ENCODE results near the gene TMEM219. TPM values are rescaled to one million over a fixed set of nuclear protein-coding genes. Genes with fewer than 3 reads are reported as not detected.
A peak's percentile ranks its signal among the peaks of the same experiment; 100 is the strongest.

TMEM219 gene
- total and polyA plus RNA-seq, 2 donors (not counting 3 experiments of a cell fraction or from before 2014, with no cell fraction given) = 110 to 182 TPM

DNA sequence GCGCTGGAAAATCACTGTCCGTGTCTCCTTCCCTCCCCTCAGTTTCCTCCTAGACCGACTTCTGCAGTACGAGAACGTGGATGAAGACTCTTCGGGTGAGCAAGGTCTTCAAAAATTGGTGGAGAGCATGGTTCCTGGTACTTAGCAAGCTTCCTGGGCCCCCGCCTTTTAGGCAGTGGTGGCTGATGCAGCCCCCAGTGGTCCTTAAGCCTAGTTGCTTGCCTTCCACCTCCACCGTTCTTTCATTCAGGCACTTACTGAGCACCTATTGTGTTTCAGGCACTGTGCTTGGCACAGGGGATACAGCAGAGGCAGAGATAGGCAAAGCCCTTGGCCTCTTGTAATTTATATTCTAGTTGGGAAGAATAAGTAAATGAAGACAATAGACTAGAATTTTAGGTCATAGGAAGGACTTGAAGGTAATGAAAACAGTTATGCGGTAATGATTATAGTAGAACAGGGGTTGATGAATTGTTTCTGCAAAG, 34.9 kb downstream of the TMEM219 start:
- peak overlapping the region; percentile 84 for H3K4me2 ChIP-seq (ENCODE audit: insufficient read depth, low read length)
- no peak for TF ChIP-seq JUN (IDR thresholded peaks at IDR 0.05; ENCODE audit: borderline replicate concordance, insufficient read depth, insufficient read length, low read depth)
- TF ChIP-seq, protein P1, sequence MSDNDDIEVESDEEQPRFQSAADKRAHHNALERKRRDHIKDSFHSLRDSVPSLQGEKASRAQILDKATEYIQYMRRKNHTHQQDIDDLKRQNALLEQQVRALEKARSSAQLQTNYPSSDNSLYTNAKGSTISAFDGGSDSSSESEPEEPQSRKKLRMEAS (IDR thresholded peaks at IDR 0.05; ENCODE audit: insufficient read depth, insufficient read length) = no peak
- no peak for TF ChIP-seq POLR2AphosphoS5 (IDR thresholded peaks at IDR 0.05; ENCODE audit: insufficient read depth, low read depth, low read length)
- TF ChIP-seq EZH2 (IDR thresholded peaks at IDR 0.05; ENCODE audit: borderline replicate concordance, low read depth, low read length, severe bottlenecking) = no peak
- no peak for TF ChIP-seq POLR2A (IDR thresholded peaks at IDR 0.05; ENCODE audit: low read depth, low read length)
- TF ChIP-seq MYC (IDR thresholded peaks at IDR 0.05; ENCODE audit: low read depth, low read length) = no peak
- TF ChIP-seq, protein P2, sequence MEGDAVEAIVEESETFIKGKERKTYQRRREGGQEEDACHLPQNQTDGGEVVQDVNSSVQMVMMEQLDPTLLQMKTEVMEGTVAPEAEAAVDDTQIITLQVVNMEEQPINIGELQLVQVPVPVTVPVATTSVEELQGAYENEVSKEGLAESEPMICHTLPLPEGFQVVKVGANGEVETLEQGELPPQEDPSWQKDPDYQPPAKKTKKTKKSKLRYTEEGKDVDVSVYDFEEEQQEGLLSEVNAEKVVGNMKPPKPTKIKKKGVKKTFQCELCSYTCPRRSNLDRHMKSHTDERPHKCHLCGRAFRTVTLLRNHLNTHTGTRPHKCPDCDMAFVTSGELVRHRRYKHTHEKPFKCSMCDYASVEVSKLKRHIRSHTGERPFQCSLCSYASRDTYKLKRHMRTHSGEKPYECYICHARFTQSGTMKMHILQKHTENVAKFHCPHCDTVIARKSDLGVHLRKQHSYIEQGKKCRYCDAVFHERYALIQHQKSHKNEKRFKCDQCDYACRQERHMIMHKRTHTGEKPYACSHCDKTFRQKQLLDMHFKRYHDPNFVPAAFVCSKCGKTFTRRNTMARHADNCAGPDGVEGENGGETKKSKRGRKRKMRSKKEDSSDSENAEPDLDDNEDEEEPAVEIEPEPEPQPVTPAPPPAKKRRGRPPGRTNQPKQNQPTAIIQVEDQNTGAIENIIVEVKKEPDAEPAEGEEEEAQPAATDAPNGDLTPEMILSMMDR (IDR thresholded peaks at IDR 0.05; ENCODE audit: extremely low read depth in 1 of 2, insufficient read depth in 1 of 2, low read depth in 1 of 2, low read length in 2 of 2) = no peak
- no peak for TF ChIP-seq FOS (IDR thresholded peaks at IDR 0.05; ENCODE audit: borderline replicate concordance, insufficient read depth, low read length)
- TF ChIP-seq GATA2 (IDR thresholded peaks at IDR 0.05; ENCODE audit: insufficient read depth, insufficient read length, low read depth, low read length) = no peak
- dilution Hi-C loops (cut with MboI; ENCODE audit: extremely low pct_ligation_motif_present, low sequenced_read_pairs) (loop anchor here (10.0 kb wide), 1 partner anchor 192 kb away; the partner anchor contains the start of gene MAZ), intact Hi-C loops (cut with micrococcal nuclease) (loop anchor here (1.0 to 2.0 kb wide), 4 partner anchors 8 to 186 kb away; partner anchors contain the start of genes CDIPT and TAOK2)
- no peaks in the 10 kb centered on the region for H4K20me1 ChIP-seq (replicated peaks; ENCODE audit: control insufficient read depth, extremely low read depth, insufficient read depth, low read length)
- DNase-seq (ENCODE audit: low read depth, low spot score) = peak; percentile 28
- H2AFZ ChIP-seq (ENCODE audit: low read depth, low read length) = peak overlapping the region; percentile 59
- H3K4me1 ChIP-seq (ENCODE audit: control insufficient read depth, extremely low read depth, insufficient read depth, low read length) = peaks cover 22% of the 10 kb centered on the region
- H3K4me3 ChIP-seq (replicated peaks in 1 of 3; ENCODE audit: insufficient read depth in 1 of 3, low read depth in 1 of 3, low read length in 3 of 3) = peak overlapping the region; percentile 70 to 81 (median 73)
- ChIA-PET CTCF (interaction anchor here (0.9 to 1.6 kb wide), 3 partner anchors 9 to 23 kb away, joined by 3 to 5 read pairs (median 4); partner anchors contain the start of gene TAOK2), POLR2A (no interaction called here)
- peak overlapping the region; percentile 81 for H3K9ac ChIP-seq (replicated peaks; ENCODE audit: extremely low read depth, insufficient read depth, low read length)
- no peaks in the 10 kb centered on the region for H3K9me3 ChIP-seq (replicated peaks; ENCODE audit: control insufficient read depth, insufficient read depth, low read length)
- H3K36me3 ChIP-seq (ENCODE audit: control insufficient read depth in 2 of 2, extremely low read depth in 1 of 2, insufficient read depth in 2 of 2, low read length in 2 of 2) = peaks cover 6 to 18% of the 10 kb centered on the region in 2 experiments
- H3K9me1 ChIP-seq (replicated peaks; ENCODE audit: control insufficient read depth, extremely low read depth, insufficient read depth, low read length) = no peaks in the 10 kb centered on the region
- peak; percentile 74 for FAIRE-seq
- peaks cover 7% of the 10 kb centered on the region for H3K79me2 ChIP-seq (ENCODE audit: control insufficient read depth, insufficient read depth, low read length)
- no peak overlapping the region for H3K27ac ChIP-seq (ENCODE audit: insufficient read depth, low read depth, low read length)
- H3K27me3 ChIP-seq (ENCODE audit: control insufficient read depth in 2 of 2, insufficient read depth in 2 of 2, low read length in 2 of 2) = no peaks in the 10 kb centered on the region
- no TSS peak for BruUV-seq (replicated peaks)
